GM21526 (cell line): ENCODE measurements around the gene HIC2.
"Not testable (repeated sequence)": the region's sequence is repeated elsewhere in the genome, so short reads cannot be mapped to it uniquely, and the experiment has no call there.

Source experiments
- ATAC-seq: cut with Tn5 transposase; IDR thresholded peaks from one replicate; pipeline ENCODE4 v1.9.1; 2021; ENCODE audit warnings: moderate library complexity; ENCODE audit not compliant: unreplicated experiment, low FRiP score

The HIC2 gene

GRCh38 chr22:21449531-21450319 lies 32.6 kb downstream of the HIC2 start:
- ATAC-seq: no peak

GRCh38 chr22:21450320-21450831 lies 33.2 kb downstream of the HIC2 start:
- no peak for ATAC-seq

DNA sequence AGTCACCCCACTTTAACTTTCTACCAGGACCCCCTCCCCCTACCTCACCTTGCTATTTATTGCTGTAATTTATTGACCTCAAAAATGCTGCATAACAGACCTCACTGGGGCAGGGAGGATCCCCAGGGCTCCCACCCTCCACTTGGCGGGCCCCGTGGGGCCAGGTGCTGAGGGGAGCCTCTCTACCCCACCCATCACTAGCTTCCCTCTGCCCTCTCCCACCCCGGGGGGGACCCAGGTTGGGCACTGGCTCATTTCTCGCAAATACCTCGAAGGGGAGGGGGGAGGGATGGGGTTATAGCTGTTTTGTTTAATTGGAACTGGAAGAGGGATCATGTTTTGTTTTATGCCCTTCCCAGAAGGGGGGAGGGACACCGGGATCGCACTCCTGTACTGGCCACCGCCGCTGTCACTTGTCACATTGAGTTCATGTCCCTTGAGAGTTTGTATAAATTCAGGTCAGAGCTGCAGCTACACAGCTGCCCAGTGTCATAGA lies 33.7 kb downstream of the HIC2 start:
- no peak for ATAC-seq

DNA sequence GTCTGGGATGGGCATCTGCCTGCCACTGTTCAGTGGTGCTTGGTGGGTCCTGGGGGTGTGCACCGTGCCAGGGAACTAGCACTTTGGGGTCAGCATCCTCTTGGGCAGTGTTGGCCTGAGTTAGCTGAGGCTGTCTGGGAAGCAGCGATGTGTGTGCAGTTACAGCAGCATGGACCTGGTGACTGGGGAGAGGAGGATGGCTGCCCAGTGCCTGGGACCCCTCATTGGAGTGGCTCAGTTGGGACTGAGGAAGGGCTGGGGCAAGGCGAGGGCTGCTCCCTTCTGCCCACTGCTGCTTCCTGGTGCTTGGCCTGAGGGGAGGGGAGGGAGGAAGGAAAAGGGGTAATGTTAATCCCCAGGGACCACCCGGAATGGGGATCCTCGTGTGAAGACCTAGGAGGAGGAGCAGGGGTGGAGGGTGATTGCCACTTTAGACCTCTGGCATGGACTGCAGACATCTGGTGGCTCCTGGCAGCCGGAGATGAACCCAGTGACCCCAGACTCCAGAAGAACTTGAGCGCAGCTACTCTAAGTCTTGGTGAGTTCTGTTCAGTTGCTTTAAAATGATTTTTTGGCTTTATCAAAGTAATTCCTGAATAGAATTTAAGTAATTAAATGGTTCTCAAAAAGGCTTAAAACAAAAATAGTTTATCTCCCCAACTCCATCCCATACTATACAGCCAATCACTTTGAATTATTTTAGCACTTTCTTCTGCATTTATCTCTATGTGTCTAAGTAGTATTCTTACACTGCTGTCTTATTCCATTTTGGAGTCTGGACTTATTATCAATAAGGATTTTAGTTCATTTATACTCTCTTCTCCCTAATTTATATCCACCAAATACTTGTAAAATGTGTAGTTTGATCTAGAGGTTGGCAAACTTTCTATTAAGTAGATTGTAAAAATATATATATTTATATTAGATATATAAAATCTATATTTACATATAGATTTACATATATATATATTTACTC lies 34.7 kb downstream of the HIC2 start:
- no peak for ATAC-seq

GRCh38 chr22:21452666-21453065 lies 35.5 kb downstream of the HIC2 start:
- not testable (repeated sequence) for ATAC-seq

DNA sequence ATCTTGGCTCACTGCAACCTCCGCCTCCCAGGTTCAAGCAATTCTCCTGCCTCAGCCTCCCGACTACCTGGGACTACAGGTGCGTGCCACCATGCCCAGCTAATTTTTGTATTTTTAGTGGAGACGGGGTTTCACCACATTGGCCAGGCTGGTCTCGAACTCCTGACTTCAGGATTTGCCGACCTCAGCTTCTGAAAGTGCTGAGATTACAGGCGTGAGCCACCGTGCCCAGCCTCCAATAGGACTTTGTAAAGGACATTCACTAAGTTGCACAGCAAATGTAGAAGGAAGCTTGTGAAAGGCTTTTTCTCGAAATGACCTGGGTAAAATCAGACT lies 37.8 kb downstream of the HIC2 start:
- ATAC-seq: not testable (repeated sequence)

DNA sequence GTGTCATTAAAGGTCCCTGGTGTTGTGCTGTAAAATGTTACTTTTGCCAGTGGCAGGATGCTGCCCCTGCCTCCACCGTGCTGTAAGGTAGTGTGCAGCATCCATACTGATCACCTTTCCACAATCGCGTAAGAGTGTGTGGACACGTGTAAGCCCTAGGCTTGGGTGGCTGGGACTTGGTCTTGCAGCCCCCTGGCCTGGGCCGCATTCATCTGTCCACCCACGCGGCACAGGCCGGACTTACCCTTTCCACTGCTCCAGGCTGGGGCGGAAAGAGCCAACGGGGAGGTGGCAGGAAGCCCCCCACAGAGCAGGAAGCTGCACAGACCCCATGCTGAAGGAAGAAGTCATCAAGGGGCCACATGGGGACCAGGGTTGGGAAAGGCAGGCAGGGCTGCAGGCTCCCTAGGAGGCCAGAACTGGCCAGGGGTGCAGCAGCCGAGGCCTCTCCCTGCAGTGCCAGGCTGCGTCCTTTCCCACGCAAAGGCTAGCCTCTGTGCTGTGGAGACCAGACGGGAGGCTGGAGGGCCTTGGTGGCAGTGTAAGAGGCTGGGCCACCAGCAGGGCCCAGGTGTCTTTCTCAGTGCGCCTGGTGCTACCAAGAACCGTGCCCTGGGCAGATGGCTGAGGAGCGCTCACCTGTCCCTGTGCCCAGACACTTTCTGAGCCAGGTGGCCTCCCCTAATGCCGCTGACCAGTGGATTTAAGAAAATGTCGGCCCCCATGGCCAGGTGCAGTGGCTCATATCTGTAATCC lies 38.3 kb downstream of the HIC2 start:
- no peak for ATAC-seq

DNA sequence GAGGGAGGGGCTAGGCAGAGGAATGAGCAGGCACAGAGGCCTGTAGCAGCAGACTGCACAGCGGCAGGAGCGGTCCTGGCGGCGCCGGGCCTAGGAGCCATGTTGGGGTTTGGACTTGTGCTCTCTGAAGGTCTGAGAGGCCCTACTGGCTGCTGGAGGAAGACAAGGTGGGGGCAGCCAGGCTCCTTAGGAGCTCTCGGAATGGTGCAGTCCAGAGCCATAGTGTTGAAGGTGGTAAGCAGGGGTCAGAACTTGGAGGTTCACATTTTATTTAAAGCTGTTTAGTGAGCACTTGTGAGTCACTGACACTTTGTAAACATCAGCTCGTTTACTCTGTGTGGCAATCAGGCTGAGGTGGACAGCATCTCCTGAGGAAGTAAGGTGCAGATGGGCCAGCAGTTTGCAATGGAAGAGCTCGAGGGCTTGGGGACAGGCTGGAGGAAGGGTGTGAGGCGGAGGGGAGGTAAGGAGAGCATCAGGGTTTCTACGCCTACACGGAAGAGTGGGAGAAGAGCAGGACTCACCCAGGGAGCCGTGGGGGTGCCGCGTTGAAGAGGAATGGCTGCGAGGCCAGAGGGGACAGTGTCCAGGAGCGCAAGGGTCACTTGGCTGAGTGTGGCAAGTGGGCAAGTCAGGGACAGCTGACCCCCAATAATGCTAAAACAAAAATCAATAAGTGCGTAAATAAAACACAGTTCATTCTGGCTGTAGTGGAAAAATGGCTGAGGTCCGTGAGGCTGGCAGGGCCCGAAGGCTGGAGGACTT lies 40.0 kb downstream of the HIC2 start:
- no peak for ATAC-seq

GRCh38 chr22:21462672-21463071 lies 45.5 kb downstream of the HIC2 start:
- ATAC-seq: not testable (repeated sequence)

- ATAC-seq: not testable (repeated sequence)
Measured at GRCh38 chr22:21467337-21468193, 50.4 kb downstream of the HIC2 start, which contains the start of gene TMEM191C. Gene TMEM191C (plus strand): TSS chr22:21467387. CDS start chr22:21467460, 73 bp downstream.

DNA sequence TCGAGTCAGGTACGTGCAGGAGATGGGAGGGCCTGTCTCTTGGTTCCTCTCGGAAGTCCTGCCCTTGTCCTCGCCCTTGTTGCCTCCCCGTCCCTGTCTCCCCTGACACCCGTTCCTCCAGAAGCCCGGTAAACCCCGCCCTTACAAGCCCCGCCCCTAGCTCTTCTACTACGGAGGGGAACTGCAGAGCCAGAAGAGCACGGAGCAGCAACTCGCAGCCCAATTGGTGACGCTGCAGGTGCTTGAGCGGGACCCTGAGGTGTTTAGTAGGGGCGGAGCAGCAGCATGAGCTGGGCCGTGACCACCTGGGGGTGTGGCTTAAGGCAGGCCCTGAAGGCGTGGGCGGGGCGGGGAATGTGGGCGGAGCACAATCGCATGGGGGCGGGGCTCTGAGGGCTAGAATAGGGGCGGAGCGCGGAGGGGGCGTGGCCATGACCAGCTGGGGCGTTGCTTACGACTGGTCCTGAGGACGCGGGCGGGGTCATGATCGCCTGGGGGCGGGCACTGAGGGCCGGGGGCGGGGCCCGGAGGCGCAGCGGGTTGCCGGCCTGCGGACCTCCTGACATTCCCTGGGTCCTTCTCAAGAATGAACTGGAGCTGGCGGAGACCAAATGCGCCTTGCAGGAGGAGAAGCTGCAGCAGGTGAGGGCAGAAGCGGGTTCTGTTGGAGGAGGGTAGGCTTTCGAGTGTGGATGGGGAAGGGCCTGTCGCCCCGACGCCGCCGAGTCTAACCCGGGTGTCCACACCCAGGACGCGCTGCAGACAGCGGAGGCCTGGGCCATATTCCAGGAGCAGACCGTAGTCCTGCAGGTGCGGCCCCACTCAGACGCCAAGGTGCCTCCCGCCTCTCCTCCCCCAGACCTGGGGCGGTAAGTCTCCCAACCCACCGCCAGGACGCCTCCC lies 51.3 kb downstream of the HIC2 start:
- peak; percentile 85 for ATAC-seq

GRCh38 chr22:21469097-21469994 lies 52.2 kb downstream of the HIC2 start:
- ATAC-seq: not testable (repeated sequence)

- ATAC-seq: not testable (repeated sequence)
Measured at GRCh38 chr22:21472984-21473383, 55.8 kb downstream of the HIC2 start.

DNA sequence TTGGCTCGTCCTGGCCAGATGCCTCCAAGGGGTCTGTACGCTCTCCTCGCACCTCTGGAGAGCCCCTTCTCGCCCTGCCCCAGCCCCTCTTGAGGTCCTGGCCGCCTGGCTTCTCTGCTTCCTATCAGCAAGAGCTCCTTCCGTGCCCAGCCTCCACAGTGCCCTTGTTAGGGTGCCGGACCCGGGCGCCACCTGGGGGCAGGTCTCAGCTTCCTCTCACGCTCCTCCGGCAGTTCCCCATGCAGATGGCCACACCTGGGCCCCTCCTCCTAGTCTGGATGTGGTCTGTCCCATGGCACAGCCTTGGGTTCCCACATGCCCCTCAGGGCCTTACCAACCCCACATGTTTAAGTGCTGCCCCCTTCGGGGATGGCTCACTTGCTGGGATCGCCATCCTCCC lies 56.5 kb downstream of the HIC2 start:
- ATAC-seq: not testable (repeated sequence)

DNA sequence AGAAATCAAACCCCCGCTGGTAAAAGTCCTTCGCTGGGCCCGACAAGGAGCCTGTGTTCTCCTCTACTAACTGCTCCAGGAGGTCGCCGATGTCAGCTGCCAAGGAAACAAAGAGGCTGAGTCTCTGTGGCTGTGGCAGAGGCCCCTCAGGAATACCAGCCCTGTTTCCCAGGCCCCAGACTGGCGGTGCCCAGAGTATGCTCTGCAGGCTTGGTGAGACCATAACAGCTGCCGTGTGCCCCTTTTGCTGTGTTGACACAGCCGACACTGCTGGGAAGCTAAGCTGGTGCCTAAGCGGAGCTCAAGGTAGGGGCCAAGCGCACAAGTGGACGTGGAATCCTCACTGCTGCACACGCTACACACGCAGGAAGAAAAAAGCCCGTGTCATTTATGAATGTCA lies 66.9 kb downstream of the HIC2 start:
- not testable (repeated sequence) for ATAC-seq

GRCh38 chr22:21487723-21488122 lies 70.6 kb downstream of the HIC2 start:
- ATAC-seq: not testable (repeated sequence)
